ENCODE results near the gene OXSM. TPM values are rescaled to one million over a fixed set of nuclear protein-coding genes. Genes with fewer than 3 reads are reported as not detected.

OXSM gene
- total and polyA plus RNA-seq, 2 donors (not counting 3 experiments of a cell fraction or from before 2014, with no cell fraction given), result 8.1 to 9.0 TPM

- TF ChIP-seq POLR2A (IDR thresholded peaks at IDR 0.05; ENCODE audit: low read depth, low read length), result no peak
- TF ChIP-seq FOS (IDR thresholded peaks at IDR 0.05; ENCODE audit: borderline replicate concordance, insufficient read depth, low read length), result no peak
- FAIRE-seq (no peak), DNase-seq (ENCODE audit: low read depth, low spot score) (no peak)
- intact Hi-C loops (cut with micrococcal nuclease) (no loop called here), dilution Hi-C loops (cut with MboI; ENCODE audit: extremely low pct_ligation_motif_present, low sequenced_read_pairs) (no loop called here)
- peaks cover 19% of the 10 kb centered on the region for H3K4me1 ChIP-seq (ENCODE audit: control insufficient read depth, extremely low read depth, insufficient read depth, low read length)
- H3K79me2 ChIP-seq (ENCODE audit: control insufficient read depth, insufficient read depth, low read length), result peaks cover 15% of the 10 kb centered on the region
- POLR2A ChIA-PET, result no interaction called here
- CTCF ChIA-PET, result interaction anchor here (1.4 kb wide), 1 partner anchor 71 kb away, joined by 4 read pairs; no protein-coding TSS in a partner anchor
- no peaks in the 10 kb centered on the region for H3K9me1 ChIP-seq (replicated peaks; ENCODE audit: control insufficient read depth, extremely low read depth, insufficient read depth, low read length)
- BruUV-seq (replicated peaks), result no TSS peak
- H3K4me3 ChIP-seq (replicated peaks in 1 of 3; ENCODE audit: insufficient read depth in 1 of 3, low read depth in 1 of 3, low read length in 3 of 3), result no peak overlapping the region
- no peak overlapping the region for H3K27ac ChIP-seq (ENCODE audit: insufficient read depth, low read depth, low read length)
- H3K9ac ChIP-seq (replicated peaks; ENCODE audit: extremely low read depth, insufficient read depth, low read length), result no peak overlapping the region
- H2AFZ ChIP-seq (ENCODE audit: low read depth, low read length), result no peak overlapping the region
- no peaks in the 10 kb centered on the region for H4K20me1 ChIP-seq (replicated peaks; ENCODE audit: control insufficient read depth, extremely low read depth, insufficient read depth, low read length)
- no peaks in the 10 kb centered on the region for H3K9me3 ChIP-seq (replicated peaks; ENCODE audit: control insufficient read depth, insufficient read depth, low read length)
- H3K36me3 ChIP-seq (ENCODE audit: control insufficient read depth in 2 of 2, extremely low read depth in 1 of 2, insufficient read depth in 2 of 2, low read length in 2 of 2), result no peaks in the 10 kb centered on the region
- no peaks in the 10 kb centered on the region for H3K27me3 ChIP-seq (ENCODE audit: control insufficient read depth in 2 of 2, insufficient read depth in 2 of 2, low read length in 2 of 2)
- no peak overlapping the region for H3K4me2 ChIP-seq (ENCODE audit: insufficient read depth, low read length)
Observed at GRCh38 chr3:25785826-25786225, 4.1 kb upstream of the OXSM start.

GRCh38 chr3:25787689-25788088, 2.2 kb upstream of the OXSM start:
- Histone ChIP-seq H3K4me3 (replicated peaks in 1 of 3; ENCODE audit: insufficient read depth in 1 of 3, low read depth in 1 of 3, low read length in 3 of 3) (no peak overlapping the region), H3K79me2 (ENCODE audit: control insufficient read depth, insufficient read depth, low read length) (peaks cover 3% of the 10 kb centered on the region), H3K27ac (ENCODE audit: insufficient read depth, low read depth, low read length) (no peak overlapping the region), H3K9me3 (replicated peaks; ENCODE audit: control insufficient read depth, insufficient read depth, low read length) (no peaks in the 10 kb centered on the region), H2AFZ (ENCODE audit: low read depth, low read length) (no peak overlapping the region), H3K9me1 (replicated peaks; ENCODE audit: control insufficient read depth, extremely low read depth, insufficient read depth, low read length) (no peaks in the 10 kb centered on the region), H3K9ac (replicated peaks; ENCODE audit: extremely low read depth, insufficient read depth, low read length) (no peak overlapping the region), H3K4me2 (ENCODE audit: insufficient read depth, low read length) (no peak overlapping the region), H3K4me1 (ENCODE audit: control insufficient read depth, extremely low read depth, insufficient read depth, low read length) (peaks cover 14% of the 10 kb centered on the region), H4K20me1 (replicated peaks; ENCODE audit: control insufficient read depth, extremely low read depth, insufficient read depth, low read length) (no peaks in the 10 kb centered on the region), H3K36me3 (ENCODE audit: control insufficient read depth in 2 of 2, extremely low read depth in 1 of 2, insufficient read depth in 2 of 2, low read length in 2 of 2) (no peaks in the 10 kb centered on the region), H3K27me3 (ENCODE audit: control insufficient read depth in 2 of 2, insufficient read depth in 2 of 2, low read length in 2 of 2) (no peaks in the 10 kb centered on the region)
- CTCF ChIA-PET, result no interaction called here
- dilution Hi-C loops (cut with MboI; ENCODE audit: extremely low pct_ligation_motif_present, low sequenced_read_pairs), result no loop called here
- DNase-seq (ENCODE audit: low read depth, low spot score) (no peak), FAIRE-seq (no peak)
- BruUV-seq (replicated peaks), result no TSS peak
- intact Hi-C loops (cut with micrococcal nuclease), result no loop called here
- TF ChIP-seq JUN (IDR thresholded peaks at IDR 0.05; ENCODE audit: borderline replicate concordance, insufficient read depth, insufficient read length, low read depth) (no peak), FOS (IDR thresholded peaks at IDR 0.05; ENCODE audit: borderline replicate concordance, insufficient read depth, low read length) (no peak), CTCF (IDR thresholded peaks at IDR 0.05; ENCODE audit: extremely low read depth in 1 of 2, insufficient read depth in 1 of 2, low read depth in 1 of 2, low read length in 2 of 2) (no peak), EZH2 (IDR thresholded peaks at IDR 0.05; ENCODE audit: borderline replicate concordance, low read depth, low read length, severe bottlenecking) (no peak)
- TF ChIP-seq, protein P1, sequence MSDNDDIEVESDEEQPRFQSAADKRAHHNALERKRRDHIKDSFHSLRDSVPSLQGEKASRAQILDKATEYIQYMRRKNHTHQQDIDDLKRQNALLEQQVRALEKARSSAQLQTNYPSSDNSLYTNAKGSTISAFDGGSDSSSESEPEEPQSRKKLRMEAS (IDR thresholded peaks at IDR 0.05; ENCODE audit: insufficient read depth, insufficient read length), result no peak
- POLR2A ChIA-PET, result no interaction called here

Data from endothelial cell of umbilical vein (primary cell).